Fibroblast of villous mesenchyme (primary cell): ENCODE data around the gene GRK4. TPM values are rescaled to one million over a fixed set of nuclear protein-coding genes. Genes with fewer than 3 reads are reported as not detected.

Experiments used
- DNase-seq: peaks from one replicate; pipeline ENCODE4 v3.0.0-alpha.2; 2010; ENCODE audit warnings: low read depth
- H3K4me3 ChIP-seq: 2 replicates; pipeline ENCODE4 v1.5.1; 2011; ENCODE audit warnings: low read depth, mild to moderate bottlenecking, low read length
- total RNA-seq: library from RNA; depleted of rRNA; stranded (reverse); fragments of >200 nt; gene quantifications from 2 replicates; pipeline ENCODE4 v1.2.3, GENCODE V29; 2012
- TF ChIP-seq, protein P1 (sequence below): IDR thresholded peaks from 2 replicates; pipeline ENCODE4 v1.5.1; 2012; ENCODE audit warnings: low read depth, mild to moderate bottlenecking, low read length; ENCODE audit not compliant: insufficient read depth

GRK4 gene
- total RNA-seq, 1 donor = 7.3 TPM

GRCh38 chr4:3030566-3031356 lies 67.4 kb downstream of the GRK4 start:
- no peak overlapping the region for H3K4me3 ChIP-seq
- DNase-seq = no peak
- TF ChIP-seq, protein P1, sequence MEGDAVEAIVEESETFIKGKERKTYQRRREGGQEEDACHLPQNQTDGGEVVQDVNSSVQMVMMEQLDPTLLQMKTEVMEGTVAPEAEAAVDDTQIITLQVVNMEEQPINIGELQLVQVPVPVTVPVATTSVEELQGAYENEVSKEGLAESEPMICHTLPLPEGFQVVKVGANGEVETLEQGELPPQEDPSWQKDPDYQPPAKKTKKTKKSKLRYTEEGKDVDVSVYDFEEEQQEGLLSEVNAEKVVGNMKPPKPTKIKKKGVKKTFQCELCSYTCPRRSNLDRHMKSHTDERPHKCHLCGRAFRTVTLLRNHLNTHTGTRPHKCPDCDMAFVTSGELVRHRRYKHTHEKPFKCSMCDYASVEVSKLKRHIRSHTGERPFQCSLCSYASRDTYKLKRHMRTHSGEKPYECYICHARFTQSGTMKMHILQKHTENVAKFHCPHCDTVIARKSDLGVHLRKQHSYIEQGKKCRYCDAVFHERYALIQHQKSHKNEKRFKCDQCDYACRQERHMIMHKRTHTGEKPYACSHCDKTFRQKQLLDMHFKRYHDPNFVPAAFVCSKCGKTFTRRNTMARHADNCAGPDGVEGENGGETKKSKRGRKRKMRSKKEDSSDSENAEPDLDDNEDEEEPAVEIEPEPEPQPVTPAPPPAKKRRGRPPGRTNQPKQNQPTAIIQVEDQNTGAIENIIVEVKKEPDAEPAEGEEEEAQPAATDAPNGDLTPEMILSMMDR = no peak

- H3K4me3 ChIP-seq = no peak overlapping the region
- DNase-seq = no peak
- TF ChIP-seq, protein P1 = no peak
These were observed 68.1 kb downstream of the GRK4 start for GRCh38 chr4:3031357-3032082.

GRCh38 chr4:3034231-3034630 lies 70.9 kb downstream of the GRK4 start:
- no peak overlapping the region for H3K4me3 ChIP-seq

GRCh38 chr4:3035249-3035648 lies 71.9 kb downstream of the GRK4 start:
- no peak overlapping the region for H3K4me3 ChIP-seq
- TF ChIP-seq, protein P1 = no peak
- DNase-seq = no peak

More at GRCh38 chr4:3034231-3034630, 70.9 kb downstream of the GRK4 start:
- DNase-seq = no peak
- TF ChIP-seq, protein P1 = no peak

DNA sequence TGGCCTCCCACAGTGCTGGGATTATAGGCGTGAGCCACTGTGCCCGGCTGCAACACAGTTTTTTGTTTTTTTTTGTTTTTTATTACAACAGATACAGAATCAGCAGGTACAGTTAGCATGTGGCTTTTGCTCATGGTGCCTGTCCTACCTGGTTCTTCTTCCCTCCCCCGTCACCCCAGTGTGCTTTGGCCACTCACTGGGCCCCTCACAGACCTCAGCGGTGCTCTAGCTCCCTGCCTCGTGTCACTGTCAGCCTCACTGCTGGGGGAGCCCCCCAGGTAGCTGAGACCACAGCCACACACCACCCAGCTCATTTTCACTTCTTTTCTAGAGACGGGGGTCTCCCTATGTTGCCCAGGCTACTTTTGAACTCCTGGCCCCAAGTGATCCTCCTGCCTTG lies 72.3 kb downstream of the GRK4 start:
- TF ChIP-seq, protein P1 = no peak
- no peak overlapping the region for H3K4me3 ChIP-seq
- no peak for DNase-seq

- H3K4me3 ChIP-seq = no peak overlapping the region
- no peak for DNase-seq
- TF ChIP-seq, protein P1 = no peak
These were observed 73.0 kb downstream of the GRK4 start for GRCh38 chr4:3036131-3036952.
